Large intestine (tissue), 3 donors: ENCODE results near the gene ZSWIM7. TPM values are rescaled to one million over a fixed set of nuclear protein-coding genes. Genes with fewer than 3 reads are reported as not detected.

ENCODE experiments used
- DNase-seq, 2 donors: peaks; one replicate each; pipeline versions ENCODE4 v3.0.0 to v3.0.0-alpha.2; 2013
- H3K27ac ChIP-seq: one replicate; pipeline ENCODE4 v1.5.1; 2013; ENCODE audit warnings: low read length
- H3K27me3 ChIP-seq: 2 replicates; pipeline ENCODE4 v1.6.1; 2013; ENCODE audit warnings: low read length; ENCODE audit not compliant: control insufficient read depth, insufficient read depth
- H3K36me3 ChIP-seq: 2 replicates; pipeline ENCODE4 v1.6.1; 2013; ENCODE audit warnings: low read length; ENCODE audit not compliant: control insufficient read depth, insufficient read depth
- H3K4me1 ChIP-seq: one replicate; pipeline ENCODE4 v1.6.1; 2013; ENCODE audit warnings: low read length; ENCODE audit not compliant: control insufficient read depth, insufficient read depth
- H3K4me3 ChIP-seq: one replicate; pipeline ENCODE4 v1.5.1; 2013; ENCODE audit warnings: low read length
- H3K9me3 ChIP-seq: one replicate; pipeline ENCODE4 v1.6.1; 2013; ENCODE audit warnings: mild to moderate bottlenecking, low read depth, low read length, moderate library complexity; ENCODE audit not compliant: control insufficient read depth
- WGBS: methylation state at CpG from one replicate; pipeline ENCODE4 v1.1.5; 2013; ENCODE audit warnings: low lambda C conversion rate; ENCODE audit not compliant: insufficient coverage; 5-methylcytosine and 5-hydroxymethylcytosine counted together
- polyA plus RNA-seq: library from polyadenylated mRNA; unstranded; fragments of 120-200 nt; gene quantifications from one replicate; pipeline ENCODE4 v1.2.1, GENCODE V29; 2013

ZSWIM7 gene
- polyA plus RNA-seq, 1 donor = 31.6 TPM

DNA sequence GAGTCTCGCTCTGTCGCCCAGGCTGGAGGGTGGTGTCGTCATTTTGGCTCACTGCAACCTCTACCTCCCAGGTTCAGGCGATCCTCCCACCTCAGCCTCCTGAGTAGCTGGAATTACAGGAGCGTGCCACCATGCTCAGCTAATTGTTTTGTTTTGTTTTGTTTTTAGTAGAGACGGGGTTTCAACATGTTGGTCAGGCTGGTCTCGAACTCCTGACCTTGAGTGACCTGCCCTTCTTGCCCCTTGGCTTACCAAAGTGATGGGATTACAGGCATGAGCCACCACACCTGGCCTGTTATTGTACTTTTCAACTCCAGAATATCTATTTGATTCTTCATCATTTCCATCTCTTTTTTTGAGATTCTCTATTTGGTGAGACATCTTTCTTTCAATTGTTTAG lies 63.6 kb downstream of the ZSWIM7 start:
- 100% methylated on average over 1 of the region's 7 CpGs for WGBS
- H3K9me3 ChIP-seq = no peaks in the 10 kb centered on the region
- no peak overlapping the region for H3K4me3 ChIP-seq
- H3K27ac ChIP-seq = no peak overlapping the region
- no peak for DNase-seq
- H3K27me3 ChIP-seq = no peaks in the 10 kb centered on the region
- H3K36me3 ChIP-seq = no peaks in the 10 kb centered on the region
- no peaks in the 10 kb centered on the region for H3K4me1 ChIP-seq

DNA sequence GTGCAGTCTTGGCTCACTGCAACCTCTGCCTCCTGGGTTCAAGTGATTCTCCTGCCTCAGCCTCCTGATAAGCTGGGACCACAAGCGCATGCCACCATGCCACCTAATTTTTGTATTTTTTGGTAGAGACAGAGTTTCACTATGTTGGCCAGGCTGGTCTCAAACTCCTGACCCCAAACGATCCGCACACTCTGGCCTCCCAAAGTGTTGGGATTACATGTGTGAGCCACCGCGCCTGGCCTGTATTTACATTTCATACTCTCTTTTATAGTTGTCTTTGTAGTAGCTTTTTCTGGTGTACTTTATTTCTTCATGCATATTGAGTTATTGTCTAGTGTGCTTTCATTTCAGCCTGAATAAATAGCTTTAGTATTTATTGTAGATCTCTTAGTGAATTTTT lies 64.6 kb downstream of the ZSWIM7 start:
- no peaks in the 10 kb centered on the region for H3K36me3 ChIP-seq
- no peak overlapping the region for H3K4me3 ChIP-seq
- DNase-seq = no peak
- 100% methylated on average over 1 of the region's 5 CpGs for WGBS
- no peaks in the 10 kb centered on the region for H3K9me3 ChIP-seq
- no peak overlapping the region for H3K27ac ChIP-seq
- no peaks in the 10 kb centered on the region for H3K27me3 ChIP-seq
- no peaks in the 10 kb centered on the region for H3K4me1 ChIP-seq

DNA sequence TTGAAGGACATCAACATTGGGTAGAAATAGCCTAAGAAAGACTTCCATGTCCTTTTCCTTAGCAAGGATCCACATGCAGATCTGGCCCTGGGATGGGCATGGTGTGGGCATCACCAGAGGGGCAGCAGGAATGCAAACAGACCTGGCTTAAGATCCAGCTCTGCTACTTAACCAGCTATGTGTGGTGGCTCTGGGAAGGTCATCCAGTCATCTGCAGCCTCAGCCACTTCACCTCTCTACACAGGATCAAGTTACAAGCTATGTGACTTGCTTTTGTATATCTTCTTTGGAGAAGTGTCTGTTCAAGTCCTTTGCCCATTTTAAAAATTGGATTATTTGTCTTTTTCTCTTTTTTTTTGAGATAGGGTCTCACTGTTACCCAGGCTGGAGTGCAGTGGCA lies 68.1 kb downstream of the ZSWIM7 start:
- no peak overlapping the region for H3K4me3 ChIP-seq
- H3K36me3 ChIP-seq = no peaks in the 10 kb centered on the region
- H3K27ac ChIP-seq = no peak overlapping the region
- H3K4me1 ChIP-seq = no peaks in the 10 kb centered on the region
- H3K27me3 ChIP-seq = no peaks in the 10 kb centered on the region
- no peak for DNase-seq
- no peaks in the 10 kb centered on the region for H3K9me3 ChIP-seq

DNA sequence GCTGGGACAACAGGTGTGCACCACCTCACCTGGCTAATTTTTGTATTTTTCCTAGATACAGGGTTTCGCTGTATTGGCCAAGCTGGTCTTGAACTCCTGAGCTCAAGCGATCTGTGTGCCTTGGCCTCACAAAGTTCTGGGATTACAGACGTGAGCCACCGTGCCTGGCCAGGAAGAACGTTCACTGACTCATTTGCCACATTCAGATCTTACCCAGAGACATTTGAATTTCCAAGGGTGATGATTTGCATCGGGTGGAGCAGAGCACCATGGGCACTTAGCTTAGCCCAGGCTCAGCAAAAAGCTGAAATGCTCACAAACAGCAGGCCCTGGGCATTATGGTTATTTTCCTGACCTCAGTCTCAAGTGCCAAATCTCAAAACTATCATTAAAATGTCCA lies 69.1 kb downstream of the ZSWIM7 start:
- no peak for DNase-seq
- Histone ChIP-seq H3K27me3 (no peaks in the 10 kb centered on the region), H3K27ac (no peak overlapping the region), H3K9me3 (no peaks in the 10 kb centered on the region), H3K36me3 (no peaks in the 10 kb centered on the region), H3K4me1 (no peaks in the 10 kb centered on the region), H3K4me3 (no peak overlapping the region)
- WGBS = no CpG with 5 or more reads among the region's 6 CpGs

DNA sequence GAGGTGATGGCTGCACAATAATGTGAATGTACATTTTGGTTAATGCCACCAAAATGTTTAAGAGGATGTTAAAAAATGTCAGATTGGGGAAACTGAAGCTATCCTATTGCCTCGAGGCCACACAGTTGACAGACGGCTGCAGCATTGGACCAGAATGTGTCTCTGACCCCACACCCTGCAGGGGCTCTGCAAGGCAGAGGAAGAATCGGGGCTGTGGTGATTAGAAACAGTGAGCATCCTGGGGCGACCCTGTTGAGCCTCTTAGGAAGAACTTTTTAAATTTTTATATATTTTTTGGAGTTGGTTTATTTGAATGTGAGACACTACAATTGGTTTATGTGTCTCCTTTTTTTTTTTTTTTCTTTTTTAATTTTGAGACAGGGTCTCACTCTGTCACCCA lies 69.6 kb downstream of the ZSWIM7 start:
- Histone ChIP-seq H3K27ac (no peak overlapping the region), H3K27me3 (no peaks in the 10 kb centered on the region), H3K4me3 (no peak overlapping the region), H3K4me1 (no peaks in the 10 kb centered on the region), H3K9me3 (no peaks in the 10 kb centered on the region), H3K36me3 (no peaks in the 10 kb centered on the region)
- WGBS = no CpG with 5 or more reads among the region's 4 CpGs
- DNase-seq = no peak

DNA sequence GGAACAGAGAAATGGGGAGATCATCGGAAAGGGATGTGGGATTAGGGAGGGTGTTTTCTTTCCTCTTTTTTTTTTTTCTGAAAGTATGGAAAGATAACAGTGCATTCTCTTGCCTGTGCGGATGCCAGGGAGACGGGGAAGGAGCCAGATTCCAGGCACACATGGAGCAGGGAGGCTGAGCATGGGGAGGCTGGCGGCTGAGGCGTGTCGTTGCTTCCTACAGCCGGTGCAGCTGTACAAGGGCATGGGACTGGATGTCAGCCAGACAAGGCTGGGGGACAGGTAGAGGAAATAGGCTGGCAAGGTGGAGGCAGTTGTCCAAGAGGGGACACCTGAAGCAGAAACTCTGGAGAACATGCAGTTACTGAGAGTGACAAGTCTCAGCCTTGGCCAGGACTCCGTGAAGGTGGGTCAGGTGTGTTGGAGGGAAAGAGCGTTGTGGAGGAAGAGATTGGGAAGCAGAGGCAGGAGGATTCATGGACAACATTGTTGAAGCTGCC lies 71.2 kb downstream of the ZSWIM7 start:
- H3K36me3 ChIP-seq = no peaks in the 10 kb centered on the region
- no peak for DNase-seq
- H3K27ac ChIP-seq = no peak overlapping the region
- WGBS = no CpG with 5 or more reads among the region's 9 CpGs
- H3K27me3 ChIP-seq = no peaks in the 10 kb centered on the region
- H3K4me1 ChIP-seq = no peaks in the 10 kb centered on the region
- no peak overlapping the region for H3K4me3 ChIP-seq
- H3K9me3 ChIP-seq = no peaks in the 10 kb centered on the region

Other genes with a start within 250 kb of the ZSWIM7 start
- gene ADORA2B, start 54.6 kb downstream of the ZSWIM7 start, polyA plus RNA-seq = 4.4 TPM
- gene TTC19, start 120 bp upstream of the ZSWIM7 start, polyA plus RNA-seq = 58.3 TPM
- gene NCOR1, start 215.8 kb upstream of the ZSWIM7 start, polyA plus RNA-seq = 122 TPM
- gene PIGL, start 217.5 kb upstream of the ZSWIM7 start, polyA plus RNA-seq = 49.0 TPM